NCI-H2081 (cell line): Measurements from ENCODE around the gene MS4A2.
A peak's percentile ranks its signal among the peaks of the same experiment; 100 is the strongest.
"Not testable (repeated sequence)": the region's sequence is repeated elsewhere in the genome, so short reads cannot be mapped to it uniquely, and the experiment has no call there.

Experiments used
- DNase-seq, 2 experiments: peaks; one replicate each; lab custom pipeline; 2025; lab: John Stamatoyannopoulos, UW

The MS4A2 gene

DNA sequence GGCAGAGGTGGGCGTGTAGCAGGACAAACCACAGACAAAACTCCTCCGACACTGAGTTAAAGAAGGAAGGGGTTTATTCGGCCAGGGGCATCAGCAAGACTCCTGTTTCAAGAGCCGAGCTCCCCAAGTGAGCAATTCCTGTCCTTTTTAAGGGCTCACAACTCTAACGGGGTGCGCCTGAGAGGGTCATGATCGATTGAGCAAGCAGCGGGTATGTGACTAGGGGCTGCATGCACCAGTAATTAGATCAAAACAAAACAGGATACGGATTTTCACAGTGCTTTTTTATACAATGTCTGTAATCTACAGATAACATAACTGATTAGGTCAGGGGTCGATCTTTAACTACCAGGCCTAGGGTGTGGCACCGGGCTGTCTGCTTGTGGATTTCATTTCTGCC, 12.9 kb downstream of the MS4A2 start:
- not testable (repeated sequence) for DNase-seq

DNA sequence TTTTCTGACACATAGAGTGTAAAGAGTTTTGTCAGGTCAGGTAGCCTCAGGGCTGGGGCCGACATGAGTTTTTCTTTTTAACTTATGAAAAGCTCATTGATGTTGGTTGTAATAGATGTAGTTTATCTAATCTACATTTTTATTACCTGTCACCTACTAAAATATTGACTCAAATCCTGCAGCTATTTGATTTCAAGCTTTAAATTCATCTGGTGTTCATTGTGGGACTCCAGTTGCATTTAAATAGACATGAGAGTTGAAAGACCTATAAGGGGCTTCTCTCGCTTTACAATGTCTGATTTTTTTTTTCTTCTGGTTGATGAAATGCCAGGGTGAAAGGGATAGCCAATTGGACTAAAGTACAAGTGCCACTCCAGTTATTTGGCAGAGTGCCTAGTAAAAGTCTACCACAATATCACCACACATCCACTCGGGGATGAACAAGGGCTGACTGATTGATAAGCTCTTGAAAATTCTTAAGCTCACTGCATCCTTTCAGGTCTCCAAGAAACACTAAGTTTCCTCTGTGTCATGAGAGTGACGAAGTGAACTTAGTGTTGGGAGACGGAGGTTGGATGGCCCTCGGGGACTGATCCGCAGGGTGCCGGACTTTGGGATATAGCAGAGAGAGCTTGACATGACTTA, 16.1 kb downstream of the MS4A2 start:
- DNase-seq: not testable (repeated sequence)

DNA sequence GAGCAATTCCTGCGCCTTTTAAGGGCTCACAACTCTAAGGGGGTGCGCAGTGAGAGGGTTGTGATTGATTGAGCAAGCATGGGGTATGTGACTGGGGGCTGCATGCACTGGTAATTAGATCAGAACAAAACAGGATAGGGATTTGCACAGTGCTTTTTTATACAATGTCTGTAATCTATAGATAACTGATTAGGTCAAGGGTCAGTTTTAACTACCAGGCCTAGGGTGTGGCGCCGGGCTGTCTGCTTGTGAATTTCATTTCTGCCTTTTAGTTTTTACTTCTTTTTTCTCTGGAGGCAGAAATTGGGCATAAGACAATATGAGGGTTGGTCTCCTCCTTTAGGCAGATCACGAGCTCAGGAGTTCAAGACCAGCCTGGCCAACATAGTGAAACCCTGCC, 20.2 kb downstream of the MS4A2 start:
- not testable (repeated sequence) for DNase-seq

DNA sequence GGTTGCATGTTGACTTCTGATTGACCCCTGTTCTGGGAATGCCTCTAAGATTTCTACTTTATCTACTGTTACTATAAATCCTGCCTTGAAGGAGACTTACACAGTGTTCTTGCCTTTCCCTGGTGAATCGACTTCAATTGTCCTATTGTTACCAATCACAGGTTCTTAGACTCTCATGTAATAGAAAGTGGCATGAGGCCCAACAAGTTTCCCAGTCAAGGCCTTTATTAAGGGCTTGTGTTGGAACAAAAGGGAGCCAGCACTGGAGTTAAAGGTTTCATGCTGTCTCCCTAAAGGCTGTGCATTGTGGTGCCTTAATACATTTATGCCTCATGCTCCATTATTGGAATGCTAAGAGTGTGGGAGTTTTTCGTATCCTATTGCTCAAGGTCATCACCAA, 23.3 kb downstream of the MS4A2 start:
- no peak for DNase-seq

DNA sequence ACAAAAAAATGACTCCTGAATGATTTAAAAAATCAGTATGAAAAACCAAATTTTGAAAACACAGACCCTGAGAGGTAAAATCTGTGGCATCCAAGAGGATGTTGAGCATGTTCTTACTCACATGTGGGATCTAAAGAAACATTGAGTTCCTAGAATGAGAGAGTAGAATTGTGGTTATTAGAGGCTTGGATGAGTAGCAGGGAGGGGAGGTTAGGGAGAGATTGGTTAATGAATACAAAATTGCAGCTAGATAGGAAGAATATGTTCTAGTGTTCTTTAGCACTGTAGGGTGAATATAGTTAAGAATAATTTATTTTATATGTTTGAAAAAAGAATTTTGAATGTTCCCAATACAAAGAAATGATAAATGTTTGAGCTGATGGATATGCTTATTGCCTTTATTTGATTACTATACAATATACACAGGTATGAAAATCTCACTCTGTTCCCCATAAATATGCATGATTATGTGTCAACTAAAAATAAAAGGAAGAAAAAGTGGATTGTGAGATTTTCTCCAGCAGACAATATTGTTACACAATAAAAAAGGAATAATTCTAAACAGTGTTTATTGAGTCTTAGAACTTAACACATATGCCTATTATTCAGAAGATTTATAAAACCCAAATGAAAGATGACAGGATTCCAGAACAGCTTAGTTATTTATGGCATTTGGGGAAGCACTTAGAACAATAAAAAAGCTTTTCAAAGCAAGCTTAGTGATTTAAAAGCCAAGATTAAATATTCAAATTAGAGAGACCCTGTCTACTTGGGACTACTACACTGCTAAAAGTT, 28.7 kb downstream of the MS4A2 start:
- no peak for DNase-seq

DNA sequence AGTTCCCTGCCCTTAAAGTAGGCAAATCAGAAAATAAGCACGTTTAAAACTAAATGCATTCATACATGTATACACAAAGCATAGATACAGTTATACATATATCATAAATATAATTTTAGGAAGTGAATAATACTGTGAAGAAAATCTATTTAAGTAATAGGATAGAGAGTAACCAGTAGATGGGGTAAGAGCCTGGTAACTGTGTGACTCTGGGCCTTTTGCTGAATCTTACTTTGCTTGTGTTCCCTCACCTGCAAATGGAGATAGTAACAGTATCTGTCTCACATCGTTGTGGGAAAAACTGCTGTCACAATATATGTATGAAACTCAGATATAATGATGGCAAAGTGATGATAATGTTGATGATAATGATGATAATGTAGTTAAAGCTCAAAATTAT, 29.9 kb downstream of the MS4A2 start:
- DNase-seq: no peak

DNA sequence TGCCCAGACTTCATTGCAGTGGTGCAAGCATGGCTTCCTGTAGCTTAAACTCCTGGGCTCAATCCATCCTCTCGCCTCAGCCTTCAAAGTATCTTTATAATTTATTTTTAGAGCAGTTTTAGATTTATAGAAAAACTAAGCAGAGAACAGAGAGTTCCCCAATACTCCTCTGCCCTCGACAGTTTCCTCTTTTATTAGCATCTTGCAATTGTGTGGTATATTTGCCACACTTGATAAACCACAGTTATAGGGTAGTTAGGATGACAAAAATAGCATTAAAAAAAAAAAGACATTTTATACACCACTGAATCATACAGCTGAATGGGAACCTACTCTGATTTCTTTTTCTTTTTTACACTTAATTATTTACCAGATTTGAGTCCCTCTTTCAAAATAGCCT, 31.2 kb downstream of the MS4A2 start:
- no peak for DNase-seq

DNA sequence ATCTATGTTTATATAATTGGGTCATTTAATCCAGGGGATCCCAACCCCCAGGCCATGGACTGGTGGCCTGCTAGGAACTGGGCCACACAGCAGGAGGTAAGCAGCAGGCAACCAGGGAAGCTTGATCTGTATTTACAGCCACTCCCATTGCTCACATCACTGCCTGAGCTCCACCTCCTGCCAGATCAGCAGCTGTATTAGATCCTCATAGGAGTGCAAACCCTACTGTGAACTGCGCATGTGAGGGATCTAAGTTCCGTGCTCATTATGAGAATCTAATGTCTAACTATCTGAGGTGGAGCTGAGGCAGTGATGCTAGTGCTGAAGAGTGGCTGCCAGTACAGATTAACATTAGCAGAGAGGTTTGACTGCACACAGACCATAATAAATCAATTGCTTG, 32.8 kb downstream of the MS4A2 start:
- DNase-seq: no peak

DNA sequence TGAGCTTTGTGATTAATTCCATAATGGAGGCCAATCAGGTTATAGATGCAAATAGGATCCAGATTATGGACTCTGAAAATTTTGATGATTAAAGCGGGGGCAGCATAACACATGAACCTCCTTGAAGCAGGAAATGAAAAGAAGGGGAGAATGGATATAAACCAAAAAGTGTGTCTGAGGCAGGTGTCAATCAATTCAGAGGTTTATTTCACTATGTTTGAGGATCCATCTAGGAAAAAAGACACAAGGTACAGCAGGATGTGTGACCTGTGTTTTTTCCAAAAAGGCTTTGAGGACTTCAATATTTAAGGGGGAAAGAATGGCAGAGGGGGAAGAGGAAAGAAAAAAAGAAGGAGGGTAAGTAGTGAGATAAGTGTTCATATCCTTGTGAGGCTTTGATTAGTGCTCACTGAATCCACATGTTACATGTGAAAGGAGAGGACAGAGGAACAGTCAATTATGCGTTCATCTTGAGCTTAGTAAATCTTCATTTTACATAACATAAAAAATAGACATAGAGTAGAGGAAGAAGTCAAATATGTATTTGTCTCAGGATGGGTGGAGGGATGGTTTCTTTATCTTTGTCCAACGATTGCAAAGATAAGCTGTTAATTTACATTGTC, 34.1 kb downstream of the MS4A2 start:
- no peak for DNase-seq

DNA sequence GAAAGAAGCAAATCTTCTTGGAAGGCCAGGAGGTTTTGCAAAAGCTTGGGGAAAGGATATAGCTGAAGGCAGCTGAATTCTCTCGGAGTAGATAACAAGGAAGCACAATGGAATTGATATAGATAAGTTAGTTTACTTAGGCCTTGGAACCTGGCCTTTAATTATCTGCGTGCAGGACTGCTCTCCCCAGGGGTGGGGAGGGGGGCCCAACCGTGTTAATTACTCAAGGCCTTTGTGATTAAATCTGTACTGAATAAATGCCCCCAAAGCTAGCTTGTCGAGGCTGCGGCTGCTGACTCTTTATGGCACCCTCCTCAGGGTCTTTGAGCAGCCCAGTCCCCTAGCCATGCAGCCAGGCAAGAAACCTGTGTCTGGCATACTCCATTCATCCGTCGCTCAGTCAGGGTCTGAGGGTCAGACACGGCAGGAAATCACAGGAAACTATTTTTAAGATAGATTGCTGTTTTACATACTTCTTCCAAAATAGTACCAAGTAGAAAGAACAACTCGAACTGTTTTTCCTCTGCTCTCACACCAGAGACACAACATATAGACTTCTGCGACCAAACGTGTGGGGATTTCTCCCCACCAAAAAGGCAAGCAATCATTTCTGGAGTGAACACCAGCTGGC, 36.5 kb downstream of the MS4A2 start:
- no peak for DNase-seq

DNA sequence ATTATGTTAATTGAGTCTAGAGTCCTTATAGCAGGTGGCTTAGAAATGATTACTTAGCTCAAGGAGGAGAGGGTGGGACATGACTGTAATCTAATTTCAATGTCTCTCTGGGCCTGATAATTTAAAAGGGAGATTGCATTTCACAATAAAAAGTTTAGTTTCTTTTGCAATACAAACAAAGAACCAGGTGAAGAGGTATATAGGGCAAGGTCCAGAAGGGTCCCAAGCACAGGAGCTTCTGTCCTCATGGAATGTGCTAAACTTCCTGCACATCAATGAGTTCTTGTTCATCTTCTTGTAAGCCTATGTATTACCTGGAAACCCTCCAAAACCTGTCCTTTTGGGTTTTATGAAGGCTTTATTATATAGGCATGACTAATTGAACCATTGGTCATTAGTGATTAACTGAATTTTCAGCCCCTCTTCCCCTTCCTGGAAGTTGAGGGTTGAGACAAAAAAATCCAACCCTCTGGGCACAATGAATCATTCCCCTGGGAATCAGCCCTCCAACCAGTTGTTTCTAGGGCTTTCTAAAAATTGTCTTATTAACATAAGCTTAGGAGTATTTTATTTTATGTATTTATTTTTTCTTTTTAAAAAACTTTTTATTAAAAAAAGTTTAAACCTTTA, 37.6 kb downstream of the MS4A2 start:
- no peak for DNase-seq

DNA sequence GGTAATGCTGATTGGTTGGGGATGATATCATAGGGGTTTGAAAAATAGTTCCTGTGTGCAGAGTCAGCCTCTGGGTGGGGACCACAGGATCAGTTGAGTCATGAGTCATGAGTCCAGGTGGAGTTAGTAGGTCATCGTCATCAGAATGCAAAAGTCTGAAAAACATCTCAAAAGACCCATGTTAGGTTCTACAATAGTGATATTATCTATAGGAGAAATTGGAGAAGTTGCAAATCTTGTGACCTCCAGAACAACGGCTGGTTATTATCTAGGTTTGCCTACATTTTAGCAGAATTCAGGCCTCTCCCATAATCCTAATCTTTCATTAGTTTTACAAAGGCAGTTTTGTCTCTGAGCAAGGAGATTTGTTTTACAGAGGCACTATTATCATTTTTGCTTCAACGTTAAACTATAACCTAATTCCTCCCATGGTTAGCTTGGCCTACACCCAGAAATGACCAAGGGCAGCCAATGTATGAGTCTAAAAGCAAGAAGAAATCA, 38.9 kb downstream of the MS4A2 start:
- DNase-seq: no peak

DNA sequence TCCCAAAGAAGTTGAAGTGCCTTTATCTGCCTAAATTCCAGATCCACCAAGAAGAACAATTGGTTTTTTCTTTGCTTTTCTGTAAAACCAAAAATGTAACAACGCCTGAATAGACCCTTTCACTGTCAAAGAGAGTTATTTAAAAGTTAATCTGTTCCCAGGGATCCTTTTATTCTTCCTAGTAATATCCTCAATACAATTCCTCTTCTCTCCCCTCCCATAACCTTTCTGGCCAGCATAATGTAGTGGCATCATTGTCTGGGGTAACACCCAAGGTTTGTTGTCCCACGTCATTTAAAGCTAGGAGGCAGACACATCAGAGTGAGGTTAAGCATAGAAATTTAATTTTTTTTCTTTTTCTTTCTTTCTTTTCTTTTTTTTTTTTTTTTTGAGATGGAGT, 39.9 kb downstream of the MS4A2 start:
- no peak for DNase-seq

DNA sequence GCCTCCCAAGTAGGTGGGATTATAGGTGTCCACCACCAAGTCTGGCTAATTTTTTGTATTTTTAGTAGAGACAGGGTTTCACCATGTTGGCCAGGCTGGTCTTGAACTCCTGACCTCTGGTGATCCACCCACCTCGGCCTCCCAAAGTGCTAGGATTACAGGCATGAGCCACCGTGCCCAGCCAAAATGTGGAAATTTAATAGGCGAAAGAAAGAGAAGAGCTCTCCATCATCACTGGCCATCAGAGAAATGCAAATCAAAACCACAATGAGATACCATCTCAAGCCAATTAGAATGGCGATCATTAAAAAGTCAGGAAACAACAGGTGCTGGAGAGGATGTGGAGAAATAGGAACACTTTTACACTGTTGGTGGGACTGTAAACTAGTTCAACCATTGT, 40.4 kb downstream of the MS4A2 start:
- not testable (repeated sequence) for DNase-seq

DNA sequence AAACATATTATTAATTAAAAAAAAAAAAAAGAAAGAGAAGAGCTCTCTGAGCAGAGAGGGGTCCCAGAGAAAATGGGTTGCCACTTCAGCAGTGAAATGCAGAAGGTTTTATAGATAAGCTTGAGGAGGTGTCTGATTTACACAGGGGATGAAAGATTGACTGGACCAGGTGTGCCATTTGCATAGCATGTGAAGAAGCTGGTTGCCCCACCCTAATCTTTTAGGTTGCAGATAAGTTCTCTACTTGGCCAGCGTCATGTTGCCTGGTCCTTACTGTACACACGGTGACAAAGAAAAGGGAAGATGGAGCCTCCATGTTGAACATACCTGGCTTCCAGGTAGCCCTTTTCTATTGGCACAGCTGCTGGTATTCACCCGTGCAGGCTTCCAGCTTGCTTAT, 41.4 kb downstream of the MS4A2 start:
- no peak for DNase-seq

DNA sequence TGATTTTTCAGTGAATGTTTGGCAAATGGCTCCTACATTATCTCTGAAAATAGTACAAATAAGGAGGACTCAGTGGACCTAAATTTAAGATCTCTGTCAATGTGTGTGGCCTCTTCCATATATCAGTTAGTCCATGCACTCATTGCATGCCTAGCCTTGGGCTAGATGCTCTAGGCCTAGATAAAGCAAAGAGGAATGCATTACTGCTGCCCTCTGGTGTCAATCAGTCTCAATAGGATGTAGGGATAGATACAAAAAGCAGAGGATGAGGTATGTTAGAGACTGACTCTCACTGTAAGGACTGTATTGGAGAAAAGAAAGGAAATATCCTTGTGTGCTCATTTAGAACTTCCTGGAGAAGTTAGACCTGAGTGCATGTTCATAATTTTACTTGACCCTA, 42.0 kb downstream of the MS4A2 start:
- DNase-seq: peak; percentile 0 to 1

DNA sequence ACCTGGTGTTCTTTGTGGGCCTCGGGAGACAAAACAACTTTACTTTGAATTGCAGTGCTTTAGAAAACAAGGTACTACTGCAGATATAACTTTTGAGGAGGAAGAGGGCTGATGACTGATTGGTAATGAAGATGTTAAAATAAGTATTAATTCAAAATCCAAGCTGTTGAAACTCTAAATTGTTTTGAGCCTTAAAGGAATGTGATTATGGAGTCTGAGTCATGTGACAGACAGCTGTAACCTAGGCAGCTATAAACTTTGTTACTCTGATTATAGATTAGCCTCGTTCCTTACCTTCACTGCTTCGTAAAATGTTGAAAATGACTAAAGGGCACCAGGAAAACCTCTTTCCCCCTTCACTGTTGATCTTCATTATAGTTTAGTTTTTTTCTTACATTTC, 43.4 kb downstream of the MS4A2 start:
- no peak for DNase-seq

DNA sequence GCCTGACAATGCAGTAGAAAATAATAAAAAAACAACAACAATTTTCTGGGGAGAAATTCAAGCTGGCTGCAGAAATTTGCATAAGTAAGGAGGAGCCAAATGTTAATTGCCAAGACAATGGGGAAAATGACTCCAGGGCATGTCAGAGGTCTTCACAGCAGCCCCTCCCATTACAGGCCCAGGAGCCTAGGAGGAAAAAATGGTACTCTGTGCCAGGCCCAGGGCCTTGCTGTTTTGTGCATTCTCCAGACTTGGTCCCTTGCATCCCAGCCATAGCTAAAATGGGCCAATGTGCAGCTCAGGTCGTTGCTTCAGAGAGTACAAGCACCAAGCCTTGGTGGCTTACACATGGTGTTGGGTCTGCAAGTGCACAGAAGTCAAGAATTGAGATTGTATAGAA, 45.5 kb downstream of the MS4A2 start:
- DNase-seq: no peak

DNA sequence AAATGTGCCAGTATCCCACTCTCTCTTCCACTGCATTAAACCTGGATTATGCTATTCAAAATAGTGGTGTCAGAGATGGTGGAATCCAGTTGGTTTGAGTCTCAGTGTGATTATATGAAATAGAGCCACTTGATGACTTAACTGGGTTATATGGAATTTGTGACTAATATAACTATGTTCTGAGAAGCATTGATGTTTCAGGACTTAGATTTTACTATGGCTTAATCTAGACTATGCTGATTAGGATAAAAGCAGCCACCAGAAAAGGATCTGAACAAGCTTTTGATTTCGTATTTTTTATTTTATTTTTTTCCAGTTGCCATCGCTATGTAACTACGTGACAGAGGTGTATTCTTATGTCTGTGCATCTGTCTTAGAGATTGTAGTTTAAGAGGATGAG, 55.3 kb downstream of the MS4A2 start:
- no peak for DNase-seq

DNA sequence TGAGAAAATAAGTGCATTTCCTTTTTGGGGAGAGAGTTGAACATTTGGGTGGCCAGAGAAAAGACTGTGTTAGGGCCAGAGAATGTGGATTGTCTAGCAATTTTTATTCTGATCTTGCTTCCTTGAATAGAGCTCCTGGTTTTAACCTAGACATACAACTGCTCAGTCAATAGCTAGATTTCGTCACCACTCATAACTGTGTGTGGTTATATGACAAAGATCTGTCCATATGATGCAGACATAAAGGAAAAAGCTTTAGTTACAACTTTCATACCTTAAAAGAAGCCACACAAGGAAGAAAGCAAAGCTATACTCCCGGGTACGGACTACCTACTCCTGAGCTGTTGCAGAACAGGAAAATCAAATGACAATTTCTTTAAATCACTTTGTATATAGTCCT, 57.2 kb downstream of the MS4A2 start:
- no peak for DNase-seq
